HG02571 (cell line): ENCODE measurements around the gene PCDHGA1.
"Not testable (repeated sequence)": the region's sequence is repeated elsewhere in the genome, so short reads cannot be mapped to it uniquely, and the experiment has no call there.

ENCODE experiments used
- ATAC-seq: cut with Tn5 transposase; IDR thresholded peaks from one replicate; pipeline ENCODE4 v1.9.1; 2021; ENCODE audit warnings: mild to moderate bottlenecking, moderate library complexity; ENCODE audit not compliant: unreplicated experiment

PCDHGA1 gene

DNA sequence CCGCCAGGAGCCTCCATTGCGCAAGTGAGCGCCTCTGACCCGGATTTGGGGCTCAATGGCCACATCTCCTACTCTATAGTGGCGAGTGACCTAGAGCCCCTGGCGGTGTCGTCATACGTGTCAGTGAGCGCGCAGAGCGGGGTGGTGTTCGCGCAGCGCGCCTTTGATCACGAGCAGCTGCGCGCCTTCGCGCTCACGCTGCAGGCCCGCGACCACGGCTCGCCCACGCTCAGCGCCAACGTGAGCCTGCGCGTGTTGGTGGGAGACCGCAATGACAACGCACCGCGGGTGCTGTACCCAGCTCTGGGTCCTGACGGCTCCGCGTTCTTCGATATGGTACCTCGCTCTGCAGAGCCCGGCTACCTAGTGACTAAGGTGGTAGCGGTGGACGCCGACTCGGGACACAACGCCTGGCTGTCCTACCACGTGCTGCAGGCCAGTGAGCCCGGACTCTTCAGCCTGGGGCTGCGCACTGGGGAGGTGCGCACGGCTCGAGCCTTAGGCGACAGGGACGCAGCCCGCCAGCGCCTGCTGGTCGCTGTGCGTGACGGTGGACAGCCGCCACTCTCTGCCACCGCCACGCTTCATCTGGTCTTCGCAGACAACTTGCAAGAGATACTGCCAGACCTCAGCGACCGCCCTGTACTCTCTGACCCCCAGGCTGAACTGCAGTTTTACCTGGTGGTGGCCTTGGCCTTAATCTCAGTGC, 79.4 kb downstream of the PCDHGA1 start:
- no peak for ATAC-seq

- no peak for ATAC-seq
Observed at GRCh38 chr5:141411575-141411974, 81.3 kb downstream of the PCDHGA1 start.

- peak; percentile 78 for ATAC-seq
Observed at GRCh38 chr5:141412854-141413539, 82.7 kb downstream of the PCDHGA1 start, which contains the start of gene PCDHGA10. PCDHGA10 (plus strand) TSS chr5:141412987; CDS start chr5:141413176, 189 bp downstream.

DNA sequence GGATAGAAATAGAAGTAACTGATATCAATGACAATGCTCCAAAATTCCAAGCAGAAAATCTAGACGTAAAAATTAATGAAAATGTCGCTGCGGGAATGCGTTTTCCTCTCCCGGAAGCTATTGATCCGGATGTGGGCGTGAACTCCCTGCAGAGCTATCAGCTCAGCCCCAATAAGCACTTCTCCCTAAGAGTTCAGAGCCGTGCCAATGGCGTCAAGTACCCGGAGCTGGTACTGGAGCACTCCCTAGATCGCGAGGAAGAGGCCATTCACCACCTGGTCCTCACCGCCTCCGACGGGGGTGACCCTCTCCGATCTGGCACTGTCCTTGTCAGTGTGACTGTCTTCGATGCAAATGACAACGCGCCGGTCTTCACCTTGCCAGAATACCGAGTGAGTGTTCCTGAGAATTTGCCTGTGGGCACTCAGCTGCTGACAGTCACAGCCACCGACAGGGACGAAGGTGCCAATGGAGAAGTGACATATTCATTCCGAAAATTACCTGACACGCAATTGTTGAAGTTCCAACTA, 83.3 kb downstream of the PCDHGA1 start:
- ATAC-seq, result no peak

- not testable (repeated sequence) for ATAC-seq
Observed at GRCh38 chr5:141414548-141415274, 84.4 kb downstream of the PCDHGA1 start.

- ATAC-seq, result not testable (repeated sequence)
Observed at GRCh38 chr5:141415275-141415618, 84.9 kb downstream of the PCDHGA1 start.

- ATAC-seq, result peak; percentile 75
Observed at GRCh38 chr5:141417494-141418172, 87.3 kb downstream of the PCDHGA1 start, which contains the start of gene PCDHGB7. PCDHGB7 (plus strand) TSS chr5:141417677; CDS start chr5:141417860, 183 bp downstream.

DNA sequence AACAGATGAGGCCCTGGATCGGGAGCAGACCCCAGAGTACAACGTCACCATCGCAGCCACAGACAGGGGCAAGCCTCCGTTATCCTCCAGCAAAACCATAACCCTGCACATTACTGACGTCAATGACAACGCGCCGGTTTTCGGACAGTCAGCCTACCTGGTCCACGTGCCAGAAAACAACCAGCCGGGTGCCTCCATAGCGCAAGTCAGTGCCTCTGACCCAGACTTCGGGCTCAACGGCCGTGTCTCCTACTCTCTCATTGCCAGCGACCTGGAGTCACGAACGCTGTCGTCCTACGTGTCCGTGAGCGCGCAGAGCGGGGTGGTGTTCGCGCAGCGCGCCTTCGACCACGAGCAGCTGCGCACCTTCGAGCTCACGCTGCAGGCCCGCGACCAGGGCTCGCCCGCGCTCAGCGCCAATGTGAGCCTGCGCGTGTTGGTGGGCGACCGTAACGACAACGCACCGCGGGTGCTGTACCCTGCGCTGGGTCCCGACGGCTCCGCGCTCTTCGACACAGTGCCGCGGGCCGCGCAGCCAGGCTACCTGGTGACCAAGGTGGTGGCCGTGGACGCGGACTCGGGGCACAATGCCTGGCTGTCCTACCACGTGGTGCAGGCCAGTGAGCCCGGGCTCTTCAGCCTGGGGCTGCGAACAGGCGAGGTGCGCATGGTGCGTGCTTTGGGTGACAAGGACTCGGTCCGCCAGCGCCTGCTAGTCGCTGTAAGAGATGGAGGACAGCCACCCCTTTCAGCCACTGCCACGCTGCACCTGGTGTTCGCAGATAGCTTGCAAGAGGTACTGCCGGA, 89.0 kb downstream of the PCDHGA1 start:
- no peak for ATAC-seq

- ATAC-seq, result no peak
Observed at GRCh38 chr5:141420855-141421488, 90.7 kb downstream of the PCDHGA1 start, which contains the start of gene PCDHGA11. PCDHGA11 (plus strand) TSS chr5:141421051; CDS start chr5:141421228, 177 bp downstream.

DNA sequence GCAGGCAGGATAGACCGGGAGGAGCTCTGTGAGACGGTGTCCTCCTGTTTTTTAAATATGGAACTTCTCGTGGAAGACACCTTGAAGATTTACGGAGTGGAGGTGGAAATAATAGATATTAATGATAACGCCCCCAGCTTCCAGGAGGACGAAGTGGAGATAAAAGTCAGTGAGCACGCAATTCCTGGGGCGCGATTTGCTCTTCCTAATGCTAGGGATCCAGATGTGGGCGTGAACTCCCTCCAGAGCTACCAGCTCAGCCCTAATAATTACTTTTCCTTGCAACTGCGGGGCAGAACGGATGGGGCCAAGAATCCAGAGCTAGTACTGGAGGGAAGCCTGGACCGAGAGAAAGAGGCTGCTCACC, 91.2 kb downstream of the PCDHGA1 start:
- ATAC-seq, result no peak

DNA sequence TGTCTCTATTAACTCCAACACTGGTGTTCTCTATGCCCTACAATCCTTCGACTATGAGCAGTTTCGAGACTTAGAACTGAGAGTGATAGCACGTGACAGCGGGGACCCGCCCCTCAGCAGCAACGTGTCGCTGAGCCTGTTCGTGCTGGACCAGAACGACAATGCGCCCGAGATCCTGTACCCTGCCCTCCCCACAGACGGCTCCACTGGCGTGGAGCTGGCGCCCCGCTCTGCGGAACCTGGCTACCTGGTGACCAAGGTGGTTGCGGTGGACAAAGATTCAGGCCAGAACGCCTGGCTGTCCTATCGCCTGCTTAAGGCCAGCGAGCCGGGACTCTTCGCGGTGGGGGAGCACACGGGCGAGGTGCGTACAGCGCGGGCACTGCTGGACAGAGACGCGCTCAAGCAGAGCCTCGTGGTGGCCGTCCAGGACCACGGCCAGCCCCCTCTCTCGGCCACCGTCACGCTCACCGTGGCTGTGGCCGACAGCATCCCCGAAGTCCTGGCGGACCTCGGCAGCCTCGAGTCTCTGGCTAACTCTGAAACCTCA, 92.5 kb downstream of the PCDHGA1 start:
- no peak for ATAC-seq

GRCh38 chr5:141427783-141428426, 97.6 kb downstream of the PCDHGA1 start:
- no peak for ATAC-seq

DNA sequence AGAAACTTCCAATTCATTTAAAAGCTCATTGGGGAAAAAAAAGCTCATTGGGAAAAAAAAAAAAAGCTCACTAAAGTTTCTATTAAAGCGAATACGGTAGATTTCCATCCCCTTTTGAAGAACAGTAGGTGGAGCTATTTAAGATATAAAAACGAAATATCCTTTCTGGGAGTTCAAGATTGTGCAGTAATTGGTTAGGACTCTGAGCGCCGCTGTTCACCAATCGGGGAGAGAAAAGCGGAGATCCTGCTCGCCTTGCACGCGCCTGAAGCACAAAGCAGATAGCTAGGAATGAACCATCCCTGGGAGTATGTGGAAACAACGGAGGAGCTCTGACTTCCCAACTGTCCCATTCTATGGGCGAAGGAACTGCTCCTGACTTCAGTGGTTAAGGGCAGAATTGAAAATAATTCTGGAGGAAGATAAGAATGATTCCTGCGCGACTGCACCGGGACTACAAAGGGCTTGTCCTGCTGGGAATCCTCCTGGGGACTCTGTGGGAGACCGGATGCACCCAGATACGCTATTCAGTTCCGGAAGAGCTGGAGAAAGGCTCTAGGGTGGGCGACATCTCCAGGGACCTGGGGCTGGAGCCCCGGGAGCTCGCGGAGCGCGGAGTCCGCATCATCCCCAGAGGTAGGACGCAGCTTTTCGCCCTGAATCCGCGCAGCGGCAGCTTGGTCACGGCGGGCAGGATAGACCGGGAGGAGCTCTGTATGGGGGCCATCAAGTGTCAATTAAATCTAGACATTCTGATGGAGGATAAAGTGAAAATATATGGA, 100.2 kb downstream of the PCDHGA1 start, which contains the start of gene PCDHGA12:
Gene PCDHGA12 (plus strand): TSS at position 176 of the 782 bp plus-strand sequence. CDS start 253 bp downstream, at position 429.
- ATAC-seq, result no peak

- ATAC-seq, result no peak
Observed at GRCh38 chr5:141431286-141431685, 101.0 kb downstream of the PCDHGA1 start.

GRCh38 chr5:141432308-141432707, 102.0 kb downstream of the PCDHGA1 start:
- not testable (repeated sequence) for ATAC-seq

DNA sequence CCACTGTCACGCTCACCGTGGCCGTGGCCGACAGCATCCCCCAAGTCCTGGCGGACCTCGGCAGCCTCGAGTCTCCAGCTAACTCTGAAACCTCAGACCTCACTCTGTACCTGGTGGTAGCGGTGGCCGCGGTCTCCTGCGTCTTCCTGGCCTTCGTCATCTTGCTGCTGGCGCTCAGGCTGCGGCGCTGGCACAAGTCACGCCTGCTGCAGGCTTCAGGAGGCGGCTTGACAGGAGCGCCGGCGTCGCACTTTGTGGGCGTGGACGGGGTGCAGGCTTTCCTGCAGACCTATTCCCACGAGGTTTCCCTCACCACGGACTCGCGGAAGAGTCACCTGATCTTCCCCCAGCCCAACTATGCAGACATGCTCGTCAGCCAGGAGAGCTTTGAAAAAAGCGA, 102.4 kb downstream of the PCDHGA1 start:
- not testable (repeated sequence) for ATAC-seq

GRCh38 chr5:141434006-141434405, 103.7 kb downstream of the PCDHGA1 start:
- ATAC-seq, result no peak

GRCh38 chr5:141437221-141437620, 106.9 kb downstream of the PCDHGA1 start:
- ATAC-seq, result no peak
